Ishikawa (cell line): ENCODE measurements around the gene CACNA1C.

ENCODE experiments used
- CEBPB ChIP-seq: IDR thresholded peaks from 2 replicates; pipeline ENCODE4 v1.6.1; 2012
- EP300 ChIP-seq: IDR thresholded peaks from 2 replicates; pipeline ENCODE4 v1.6.1; 2012; ENCODE audit warnings: borderline replicate concordance
- RAD21 ChIP-seq: IDR thresholded peaks from 2 replicates; pipeline ENCODE4 v1.6.1; 2012; ENCODE audit warnings: low read depth
- TAF1 ChIP-seq: IDR thresholded peaks from 2 replicates; pipeline ENCODE4 v1.6.1; 2012; ENCODE audit warnings: low read depth, mild to moderate bottlenecking
- TCF12 ChIP-seq: IDR thresholded peaks from 2 replicates; pipeline ENCODE4 v1.6.1; 2012; ENCODE audit warnings: low read depth
- TF ChIP-seq, protein P1 (sequence below): IDR thresholded peaks from 2 replicates; pipeline ENCODE4 v1.6.1; 2012; ENCODE audit warnings: low read depth, mild to moderate bottlenecking

DNA sequence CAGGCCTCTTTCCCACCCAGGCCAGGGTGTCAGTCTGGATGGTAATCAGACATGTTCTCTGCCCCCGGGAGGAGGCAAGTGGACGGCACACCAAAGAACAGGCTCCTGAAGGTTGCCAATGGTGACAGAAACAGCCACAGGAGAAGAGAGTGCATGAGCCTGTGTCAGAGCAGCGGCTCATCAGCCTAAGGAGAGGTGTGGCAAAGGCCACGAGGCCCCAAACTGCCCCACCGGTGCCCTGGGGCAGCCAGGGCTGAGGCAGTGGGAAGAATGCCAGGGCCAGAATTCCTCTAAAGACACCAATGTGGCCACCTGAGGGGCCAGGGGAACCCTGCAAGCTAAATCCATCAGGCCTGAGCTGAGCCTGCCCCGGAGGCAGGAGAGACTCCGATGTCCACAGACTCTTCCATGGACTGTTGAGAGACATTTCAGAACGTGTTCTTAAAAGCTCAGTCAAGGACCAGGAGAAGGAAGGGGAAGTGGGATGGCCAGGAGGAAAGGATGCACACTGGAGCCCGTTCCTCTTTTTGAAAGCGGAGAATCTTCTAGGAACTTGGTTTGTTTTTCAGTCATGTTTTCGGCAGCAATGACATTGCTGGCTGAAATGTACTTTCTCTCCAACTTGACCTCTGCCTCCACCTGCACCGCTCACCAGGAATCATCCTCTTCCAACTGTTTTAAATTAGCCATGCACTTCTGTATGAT, 565.7 kb downstream of the CACNA1C start:
- TF ChIP-seq EP300, result no peak
- no peak for TF ChIP-seq TAF1
- no peak for TF ChIP-seq CEBPB
- TF ChIP-seq TCF12, result no peak
- no peak for TF ChIP-seq RAD21
- TF ChIP-seq, protein P1, sequence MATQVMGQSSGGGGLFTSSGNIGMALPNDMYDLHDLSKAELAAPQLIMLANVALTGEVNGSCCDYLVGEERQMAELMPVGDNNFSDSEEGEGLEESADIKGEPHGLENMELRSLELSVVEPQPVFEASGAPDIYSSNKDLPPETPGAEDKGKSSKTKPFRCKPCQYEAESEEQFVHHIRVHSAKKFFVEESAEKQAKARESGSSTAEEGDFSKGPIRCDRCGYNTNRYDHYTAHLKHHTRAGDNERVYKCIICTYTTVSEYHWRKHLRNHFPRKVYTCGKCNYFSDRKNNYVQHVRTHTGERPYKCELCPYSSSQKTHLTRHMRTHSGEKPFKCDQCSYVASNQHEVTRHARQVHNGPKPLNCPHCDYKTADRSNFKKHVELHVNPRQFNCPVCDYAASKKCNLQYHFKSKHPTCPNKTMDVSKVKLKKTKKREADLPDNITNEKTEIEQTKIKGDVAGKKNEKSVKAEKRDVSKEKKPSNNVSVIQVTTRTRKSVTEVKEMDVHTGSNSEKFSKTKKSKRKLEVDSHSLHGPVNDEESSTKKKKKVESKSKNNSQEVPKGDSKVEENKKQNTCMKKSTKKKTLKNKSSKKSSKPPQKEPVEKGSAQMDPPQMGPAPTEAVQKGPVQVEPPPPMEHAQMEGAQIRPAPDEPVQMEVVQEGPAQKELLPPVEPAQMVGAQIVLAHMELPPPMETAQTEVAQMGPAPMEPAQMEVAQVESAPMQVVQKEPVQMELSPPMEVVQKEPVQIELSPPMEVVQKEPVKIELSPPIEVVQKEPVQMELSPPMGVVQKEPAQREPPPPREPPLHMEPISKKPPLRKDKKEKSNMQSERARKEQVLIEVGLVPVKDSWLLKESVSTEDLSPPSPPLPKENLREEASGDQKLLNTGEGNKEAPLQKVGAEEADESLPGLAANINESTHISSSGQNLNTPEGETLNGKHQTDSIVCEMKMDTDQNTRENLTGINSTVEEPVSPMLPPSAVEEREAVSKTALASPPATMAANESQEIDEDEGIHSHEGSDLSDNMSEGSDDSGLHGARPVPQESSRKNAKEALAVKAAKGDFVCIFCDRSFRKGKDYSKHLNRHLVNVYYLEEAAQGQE, result no peak
